ENCODE measurements around the gene SYNPO. TPM values are rescaled to one million over a fixed set of nuclear protein-coding genes. Genes with fewer than 3 reads are reported as not detected.

The SYNPO gene
- total RNA-seq, 4 donors from 2014 or later: 3.8 to 8.5 (median 4.2) TPM

GRCh38 chr5:150627731-150628545, 12.5 kb upstream of the SYNPO start:
- DNase-seq (ENCODE audit: low spot score in 2 of 2): no peak

GRCh38 chr5:150628936-150629485, 11.4 kb upstream of the SYNPO start:
- WGBS, 2 donors: 65 to 77% methylated on average over 12 of the region's 12 CpGs
- H3K4me3 ChIP-seq (ENCODE audit: low read depth, poor library complexity, severe bottlenecking): no peak overlapping the region
- intact Hi-C loops (cut with DNase I; ENCODE audit: low total_unique reads): no loop called here
- TF ChIP-seq CTCF (IDR thresholded peaks at IDR 0.05) (no peak), POLR2A (IDR thresholded peaks at IDR 0.05) (no peak)
- no peak for DNase-seq (ENCODE audit: low spot score in 2 of 2)

More at GRCh38 chr5:150627731-150628545, 12.5 kb upstream of the SYNPO start:
- no peak for TF ChIP-seq POLR2A (IDR thresholded peaks at IDR 0.05)
- TF ChIP-seq CTCF (IDR thresholded peaks at IDR 0.05): no peak
- no peak overlapping the region for H3K4me3 ChIP-seq (ENCODE audit: low read depth, poor library complexity, severe bottlenecking)
- intact Hi-C loops (cut with DNase I; ENCODE audit: low total_unique reads): no loop called here
- 61 to 69% methylated on average over 5 of the region's 5 CpGs for WGBS, 2 donors

- whole genome bisulfite sequencing, 2 donors: 76 to 78% methylated on average over 6 of the region's 6 CpGs
Measured at GRCh38 chr5:150630016-150630415, 10.4 kb upstream of the SYNPO start.

GRCh38 chr5:150630461-150631325, 9.8 kb upstream of the SYNPO start:
- TF ChIP-seq POLR2A (IDR thresholded peaks at IDR 0.05) (no peak), CTCF (IDR thresholded peaks at IDR 0.05) (no peak)
- H3K4me3 ChIP-seq (ENCODE audit: low read depth, poor library complexity, severe bottlenecking): no peak overlapping the region
- no peak for DNase-seq (ENCODE audit: low spot score in 2 of 2)
- intact Hi-C loops (cut with DNase I; ENCODE audit: low total_unique reads): no loop called here
- WGBS, 2 donors: 74 to 77% methylated on average over 9 of the region's 9 CpGs

More at GRCh38 chr5:150630016-150630415, 10.4 kb upstream of the SYNPO start:
- TF ChIP-seq POLR2A (IDR thresholded peaks at IDR 0.05): no peak
- no peak for TF ChIP-seq CTCF (IDR thresholded peaks at IDR 0.05)
- intact Hi-C loops (cut with DNase I; ENCODE audit: low total_unique reads): no loop called here
- no peak overlapping the region for H3K4me3 ChIP-seq (ENCODE audit: low read depth, poor library complexity, severe bottlenecking)
- no peak for DNase-seq (ENCODE audit: low spot score in 2 of 2)

- H3K4me3 ChIP-seq (ENCODE audit: low read depth, poor library complexity, severe bottlenecking): no peak overlapping the region
- intact Hi-C loops (cut with DNase I; ENCODE audit: low total_unique reads): no loop called here
- WGBS, 2 donors: 93 to 97% methylated on average over 6 of the region's 6 CpGs
- no peak for DNase-seq (ENCODE audit: low spot score in 2 of 2)
- no peak for TF ChIP-seq CTCF (IDR thresholded peaks at IDR 0.05)
- TF ChIP-seq POLR2A (IDR thresholded peaks at IDR 0.05): no peak
Measured at GRCh38 chr5:150631326-150631701, 9.1 kb upstream of the SYNPO start.
